PFSK-1 (cell line): ENCODE data around the gene IRF4.

Source experiments
- FOXP2 ChIP-seq: optimal IDR thresholded peaks from 2 replicates; pipeline ENCODE3; 2011; ENCODE audit warnings: borderline replicate concordance, control low read depth, inconsistent platforms; ENCODE audit not compliant: insufficient read depth; ENCODE audit errors: extremely low read length, extremely low read depth
- POLR2AphosphoS5 ChIP-seq: IDR thresholded peaks from 2 replicates; pipeline ENCODE4 v1.6.1; 2012; ENCODE audit warnings: low read depth, mild to moderate bottlenecking, control low read depth, low read length, moderate library complexity
- REST ChIP-seq, 2 experiments: IDR thresholded peaks; 2 replicates each; pipeline versions ENCODE4 v1.6.1 to v1.8.0; 2011 to 2012; ENCODE audit warnings: low read depth in 2 of 2, low read length in 2 of 2, control low read depth in 1 of 2, inconsistent platforms in 1 of 2, mild to moderate bottlenecking in 1 of 2, moderate library complexity in 1 of 2; ENCODE audit not compliant: insufficient read depth in 1 of 2
- SIN3A ChIP-seq: IDR thresholded peaks from 2 replicates; pipeline ENCODE4 v1.6.1; 2012; ENCODE audit warnings: mild to moderate bottlenecking, low read length, moderate library complexity, borderline replicate concordance; ENCODE audit not compliant: insufficient read depth
- TAF1 ChIP-seq: IDR thresholded peaks from 2 replicates; pipeline ENCODE4 v1.6.1; 2012; ENCODE audit warnings: low read length, control low read depth, borderline replicate concordance; ENCODE audit not compliant: insufficient read depth

Gene IRF4

GRCh38 chr6:438634-439170 is 47.1 kb downstream of the IRF4 start:
- no peak for TF ChIP-seq TAF1

- no peak for TF ChIP-seq TAF1
- no peak for TF ChIP-seq SIN3A
- no peak for TF ChIP-seq FOXP2
- TF ChIP-seq POLR2AphosphoS5, result no peak
- TF ChIP-seq REST (IDR thresholded peaks at IDR 0.05; ENCODE audit: insufficient read depth in 1 of 2, low read depth in 2 of 2, low read length in 2 of 2), result no peak
Measured at GRCh38 chr6:439641-440167, 48.2 kb downstream of the IRF4 start.

GRCh38 chr6:441126-441920 is 49.8 kb downstream of the IRF4 start:
- TF ChIP-seq FOXP2 (no peak), POLR2AphosphoS5 (no peak), REST (IDR thresholded peaks at IDR 0.05; ENCODE audit: insufficient read depth in 1 of 2, low read depth in 2 of 2, low read length in 2 of 2) (no peak), TAF1 (no peak), SIN3A (no peak)

GRCh38 chr6:443621-444159 is 52.1 kb downstream of the IRF4 start:
- TF ChIP-seq SIN3A, result no peak

GRCh38 chr6:444653-445275 is 53.2 kb downstream of the IRF4 start:
- TF ChIP-seq REST (IDR thresholded peaks at IDR 0.05; ENCODE audit: insufficient read depth in 1 of 2, low read depth in 2 of 2, low read length in 2 of 2) (no peak), SIN3A (no peak), POLR2AphosphoS5 (no peak), FOXP2 (no peak), TAF1 (no peak)
